ENCODE measurements around the gene MPHOSPH8. TPM values are rescaled to one million over a fixed set of nuclear protein-coding genes. Genes with fewer than 3 reads are reported as not detected.
"Not testable (repeated sequence)": the region's sequence is repeated elsewhere in the genome, so short reads cannot be mapped to it uniquely, and the experiment has no call there.

The MPHOSPH8 gene
- total RNA-seq, 6 experiments from 2014 or later: 19.2 to 23.7 (median 20.7) TPM

- DNase-seq: peak; percentile 43
- Mint-ChIP-seq H3K4me1 (ENCODE audit: low read depth) (peaks cover 23% of the 10 kb centered on the region), H3K36me3 (ENCODE audit: low read depth) (peaks cover 13% of the 10 kb centered on the region), H3K27me3 (ENCODE audit: insufficient read depth) (peaks cover 4% of the 10 kb centered on the region), H3K9me3 (no peaks in the 10 kb centered on the region), H3K27ac (peak overlapping the region; percentile 99), H3K4me3 (peak overlapping the region; percentile 100)
- TF ChIP-seq CTCF (IDR thresholded peaks at IDR 0.05): no peak
Observed at GRCh38 chr13:19634256-19634740, 839 bp downstream of the MPHOSPH8 start.

GRCh38 chr13:19635926-19636325, 2.5 kb downstream of the MPHOSPH8 start:
- H3K4me3 Mint-ChIP-seq: peak overlapping the region; percentile 46
- H3K36me3 Mint-ChIP-seq (ENCODE audit: low read depth); H3K9me3 Mint-ChIP-seq; H3K27me3 Mint-ChIP-seq (ENCODE audit: insufficient read depth); DNase-seq: not testable (repeated sequence)
- peaks cover 23% of the 10 kb centered on the region for H3K4me1 Mint-ChIP-seq (ENCODE audit: low read depth)
- H3K27ac Mint-ChIP-seq: peak overlapping the region; percentile 53; the same call in 1 of the 2 replicates

- Mint-ChIP-seq H3K27ac (no peak overlapping the region), H3K4me1 (ENCODE audit: low read depth) (no peaks in the 10 kb centered on the region), H3K9me3 (no peaks in the 10 kb centered on the region), H3K27me3 (ENCODE audit: insufficient read depth) (no peaks in the 10 kb centered on the region; the same call in 1 of the 2 replicates), H3K36me3 (ENCODE audit: low read depth) (peaks cover 37% of the 10 kb centered on the region), H3K4me3 (no peak overlapping the region)
- no peak for DNase-seq
- TF ChIP-seq CTCF (IDR thresholded peaks at IDR 0.05): no peak
Observed at GRCh38 chr13:19643652-19644051, 10.2 kb downstream of the MPHOSPH8 start.

GRCh38 chr13:19645000-19645399, 11.5 kb downstream of the MPHOSPH8 start:
- H3K9me3 Mint-ChIP-seq: no peaks in the 10 kb centered on the region
- H3K27me3 Mint-ChIP-seq (ENCODE audit: insufficient read depth): no peaks in the 10 kb centered on the region; the same call in 1 of the 2 replicates
- H3K4me1 Mint-ChIP-seq (ENCODE audit: low read depth): no peaks in the 10 kb centered on the region
- DNase-seq: no peak
- TF ChIP-seq CTCF (IDR thresholded peaks at IDR 0.05): no peak
- peaks cover 40% of the 10 kb centered on the region for H3K36me3 Mint-ChIP-seq (ENCODE audit: low read depth)
- H3K4me3 Mint-ChIP-seq: no peak overlapping the region
- H3K27ac Mint-ChIP-seq: no peak overlapping the region

- Mint-ChIP-seq H3K4me1 (ENCODE audit: low read depth) (no peaks in the 10 kb centered on the region), H3K9me3 (no peaks in the 10 kb centered on the region), H3K27ac (no peak overlapping the region), H3K27me3 (ENCODE audit: insufficient read depth) (no peaks in the 10 kb centered on the region), H3K36me3 (ENCODE audit: low read depth) (peaks cover 48% of the 10 kb centered on the region), H3K4me3 (no peak overlapping the region)
- no peak for TF ChIP-seq CTCF (IDR thresholded peaks at IDR 0.05)
- DNase-seq: no peak
Observed at GRCh38 chr13:19646063-19646462, 12.6 kb downstream of the MPHOSPH8 start.

GRCh38 chr13:19650742-19651141, 17.3 kb downstream of the MPHOSPH8 start:
- H3K27ac Mint-ChIP-seq: no peak overlapping the region

More at GRCh38 chr13:19650742-19651141, 17.3 kb downstream of the MPHOSPH8 start:
- Mint-ChIP-seq H3K9me3 (no peaks in the 10 kb centered on the region), H3K36me3 (ENCODE audit: low read depth) (peaks cover 31% of the 10 kb centered on the region), H3K27me3 (ENCODE audit: insufficient read depth) (no peaks in the 10 kb centered on the region; the same call in 1 of the 2 replicates), H3K4me3 (no peak overlapping the region), H3K4me1 (ENCODE audit: low read depth) (no peaks in the 10 kb centered on the region)
- DNase-seq: no peak
- no peak for TF ChIP-seq CTCF (IDR thresholded peaks at IDR 0.05)

Measured in HFFc6 (cell line).